Measurements from ENCODE around the gene CAPS2. TPM values are rescaled to one million over a fixed set of nuclear protein-coding genes. Genes with fewer than 3 reads are reported as not detected.

CAPS2 gene
- total RNA-seq, 1 experiment from 2014 or later, result 4.3 TPM

DNA sequence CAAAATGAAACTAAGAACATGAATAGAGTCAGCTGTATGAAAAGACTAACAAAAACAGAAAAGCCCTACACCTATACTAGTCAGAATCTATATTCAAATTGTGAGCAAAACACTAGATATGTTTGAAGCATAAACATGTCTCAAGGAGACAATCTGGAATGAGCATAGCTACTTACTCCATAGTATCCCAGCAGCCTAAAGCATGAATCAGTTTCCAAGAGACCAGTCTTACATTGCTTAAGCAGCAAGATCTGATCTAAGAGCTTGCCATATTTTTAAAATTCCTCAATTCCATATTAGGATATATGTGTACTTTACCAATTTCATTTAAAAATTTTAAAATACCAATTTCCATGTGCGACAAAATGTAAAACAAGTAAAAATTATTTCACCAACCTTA, 7.7 kb downstream of the CAPS2 start:
- no peak overlapping the region for H2BK12ac ChIP-seq (ENCODE audit: insufficient read length, low read depth, low read length)
- H3K23ac ChIP-seq (ENCODE audit: insufficient read length, low read depth, low read length), result no peak overlapping the region
- H2AK5ac ChIP-seq (ENCODE audit: insufficient read length, low read length), result no peak overlapping the region
- no peak overlapping the region for H3K14ac ChIP-seq (ENCODE audit: insufficient read depth, low read length)
- H3K18ac ChIP-seq (ENCODE audit: insufficient read length, low read depth, low read length), result no peak overlapping the region
- H3K4ac ChIP-seq (ENCODE audit: low read depth, low read length), result no peak overlapping the region
- H3K27me3 Mint-ChIP-seq (ENCODE audit: low read depth), result no peaks in the 10 kb centered on the region
- H3K4me1 Mint-ChIP-seq, result peaks cover 0 to 3% of the 10 kb centered on the region in 2 experiments; a peak in 2 of 4 replicates
- H2BK15ac ChIP-seq (ENCODE audit: low read depth, low read length), result no peak overlapping the region
- no peaks in the 10 kb centered on the region for H4K20me1 ChIP-seq (ENCODE audit: control insufficient read depth, insufficient read depth, insufficient read length)
- no peak overlapping the region for H2BK120ac ChIP-seq (ENCODE audit: low read depth, low read length, poor library complexity, severe bottlenecking)
- no peaks in the 10 kb centered on the region for H3K36me3 Mint-ChIP-seq (ENCODE audit: insufficient read depth in 1 of 3, low read depth in 3 of 3)
- no peaks in the 10 kb centered on the region for H3K9me3 ChIP-seq (ENCODE audit: control insufficient read depth, low read depth, low read length)
- H2BK20ac ChIP-seq (ENCODE audit: low read depth, low read length, poor library complexity, severe bottlenecking), result no peak overlapping the region
- H3K27me3 ChIP-seq (ENCODE audit: insufficient read depth, low read length), result no peaks in the 10 kb centered on the region
- no peak overlapping the region for H3K9ac ChIP-seq (ENCODE audit: extremely low read depth, insufficient read length, low read length)
- no peak for TF ChIP-seq CTCF (conservative IDR thresholded peaks at IDR 0.05)
- H2BK5ac ChIP-seq (ENCODE audit: insufficient read length, low read length), result no peak overlapping the region
- no peak overlapping the region for H4K8ac ChIP-seq (replicated peaks; ENCODE audit: insufficient read length, low read depth, low read length)
- no peaks in the 10 kb centered on the region for H3K9me3 Mint-ChIP-seq
- H4K91ac ChIP-seq (ENCODE audit: insufficient read length, low read depth, low read length), result no peak overlapping the region
- H2AFZ ChIP-seq (ENCODE audit: low read length), result no peak overlapping the region
- no peaks in the 10 kb centered on the region for H3K23me2 ChIP-seq (ENCODE audit: insufficient read length, low read depth, low read length, poor library complexity, severe bottlenecking)
- H3K4me1 ChIP-seq (ENCODE audit: insufficient read depth, low read length), result no peaks in the 10 kb centered on the region
- H4K5ac ChIP-seq (ENCODE audit: insufficient read length, low read depth, low read length), result no peak overlapping the region
- DNase-seq, result no peak
- H3K56ac ChIP-seq (ENCODE audit: insufficient read length, low read depth, low read length), result no peak overlapping the region
- no peak overlapping the region for H3K27ac ChIP-seq (ENCODE audit: insufficient read length, low read depth, low read length)
- no peak overlapping the region for H3K4me3 Mint-ChIP-seq
- no peak overlapping the region for H3T11ph ChIP-seq (ENCODE audit: low read length)
- H3K27ac Mint-ChIP-seq, result no peak overlapping the region
- no peaks in the 10 kb centered on the region for H3K79me1 ChIP-seq (ENCODE audit: insufficient read depth, low read depth, low read length, poor library complexity, severe bottlenecking)
- H3K79me2 ChIP-seq (ENCODE audit: insufficient read depth, low read length), result no peaks in the 10 kb centered on the region
- H3K4me2 ChIP-seq (ENCODE audit: insufficient read depth, insufficient read length, low read length), result no peak overlapping the region
- no CpG with 5 or more reads among the region's 1 CpG for WGBS (ENCODE audit: extremely low coverage, insufficient read length, low lambda C conversion rate)
